CD4-positive, alpha-beta T cell treated with Interleukin-6 for 4 hours (primary cell): ENCODE results near the gene DHX29.

Experiments used
- DNase-seq: peaks from one replicate; pipeline ENCODE4 v3.0.0-alpha.2; 2020; ENCODE audit warnings: mixed read lengths

The DHX29 gene

GRCh38 chr5:55231919-55232270, 75.6 kb downstream of the DHX29 start:
- no peak for DNase-seq

DNA sequence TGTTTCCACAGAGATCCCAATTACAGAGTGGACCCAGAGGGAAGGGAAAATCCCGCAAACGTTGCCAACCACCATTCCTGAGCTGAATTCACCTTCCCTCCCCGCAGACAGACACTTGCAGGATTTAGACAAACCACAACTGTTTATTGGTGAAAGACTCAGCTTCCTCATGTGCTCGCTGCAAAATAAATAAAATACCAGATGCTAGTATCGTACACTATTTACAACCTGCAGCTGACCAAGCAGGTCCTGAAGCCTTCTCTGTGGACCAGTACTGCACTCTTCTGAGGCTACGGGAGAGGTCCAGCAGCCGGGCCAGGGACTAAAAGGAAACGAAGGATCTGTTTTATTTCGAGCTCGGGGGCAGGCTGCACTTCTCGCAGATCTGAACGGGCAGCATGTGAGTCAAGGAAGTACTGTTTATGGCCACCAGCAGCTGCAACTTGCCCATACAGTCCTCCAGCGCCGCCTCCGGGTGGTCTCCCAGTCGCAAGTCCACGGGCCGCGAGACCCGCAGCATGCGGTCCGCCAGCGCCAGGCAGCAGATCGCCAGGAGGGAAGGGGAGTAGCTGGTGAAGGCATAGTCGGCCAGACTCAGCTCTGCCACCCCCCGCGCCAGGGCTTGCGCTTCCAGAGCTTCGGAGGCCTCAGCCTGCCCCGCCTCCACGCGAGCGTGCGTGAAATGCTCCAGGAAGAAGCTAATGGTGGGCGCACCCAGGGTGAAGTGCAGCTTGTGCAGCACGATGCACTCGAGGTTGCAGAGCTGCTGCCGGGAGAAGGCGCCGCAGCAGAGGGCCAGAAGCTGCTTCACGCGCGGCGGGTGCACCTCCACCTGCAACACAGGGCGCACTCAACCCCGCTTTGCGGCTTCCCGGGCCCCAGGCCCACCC, 76.2 kb downstream of the DHX29 start:
- peak; percentile 19 for DNase-seq

DNA sequence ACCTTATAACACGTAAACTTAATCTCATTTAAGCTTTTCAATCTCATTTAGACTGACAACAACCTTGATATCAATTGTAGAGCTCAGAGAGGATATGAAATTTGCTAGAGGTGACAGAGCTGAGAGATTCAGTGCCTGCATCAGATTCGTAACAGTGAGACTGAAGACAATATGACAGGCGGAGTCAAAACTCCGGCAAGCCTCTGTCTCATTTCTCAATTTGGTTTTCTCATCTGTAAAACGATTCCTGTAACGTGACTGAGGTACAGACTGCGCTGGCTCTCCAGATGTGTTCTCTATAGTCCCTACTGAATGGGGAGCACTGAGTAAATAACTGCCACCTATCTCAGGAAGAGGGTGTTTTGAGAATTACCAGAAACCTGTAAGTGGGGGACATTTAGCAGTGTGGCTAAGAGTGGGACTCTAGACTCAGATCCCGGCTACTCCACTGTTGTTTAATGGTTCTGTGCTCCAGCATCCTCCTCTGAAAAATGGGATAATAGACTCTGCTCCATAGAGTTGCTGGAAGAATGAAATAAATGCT, 77.3 kb downstream of the DHX29 start:
- DNase-seq = no peak

GRCh38 chr5:55227664-55228430, 79.6 kb downstream of the DHX29 start:
- no peak for DNase-seq

GRCh38 chr5:55226934-55227663, 80.4 kb downstream of the DHX29 start, which contains the start of gene MCIDAS:
Gene MCIDAS (minus strand): TSS chr5:55227315. CDS start chr5:55227138, 177 bp downstream.
- peak; percentile 56 for DNase-seq

DNA sequence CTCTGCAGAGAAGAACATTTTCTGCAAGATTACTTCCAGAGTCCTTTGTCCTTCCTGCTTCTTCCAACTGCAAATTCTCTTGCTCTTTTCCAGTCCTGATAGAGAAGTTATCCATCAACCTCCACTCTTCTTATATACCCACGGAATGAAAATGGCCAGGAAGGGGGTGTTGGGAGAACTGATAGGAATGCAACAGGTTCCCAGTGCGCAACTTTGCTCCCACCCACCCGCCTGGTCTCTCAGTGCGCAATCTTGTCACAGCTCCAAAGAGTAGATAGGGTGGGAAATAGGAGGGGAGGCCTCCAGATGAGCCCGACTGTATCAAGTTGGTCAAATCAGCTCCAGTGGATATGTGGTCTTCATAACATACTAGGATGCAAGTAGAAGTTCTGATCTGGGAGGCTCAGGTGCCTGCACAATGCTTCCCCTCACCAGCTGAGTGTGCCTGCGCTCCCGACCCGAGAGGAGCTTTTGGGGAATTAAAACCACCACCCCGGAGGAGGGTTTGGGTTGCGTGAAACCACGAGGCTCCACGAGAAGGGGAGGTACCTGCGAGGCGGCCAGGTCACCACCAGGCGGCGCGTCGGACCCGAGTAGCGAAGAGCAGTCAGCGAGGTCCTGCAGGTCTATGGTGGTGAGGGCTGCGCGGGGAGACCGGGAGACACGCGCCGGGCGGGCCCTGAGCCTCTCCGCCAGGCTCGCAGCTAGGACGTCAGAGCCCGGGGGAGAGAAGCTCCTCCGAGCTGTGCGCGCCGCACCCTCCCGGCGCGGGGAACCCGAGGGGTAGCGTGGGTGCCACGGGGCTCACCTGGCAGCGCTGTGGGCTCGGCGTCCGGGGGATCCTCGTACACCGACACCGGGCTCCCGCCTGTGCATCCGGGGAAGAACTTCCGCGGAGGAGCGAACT, 81.2 kb downstream of the DHX29 start:
- DNase-seq = peak; percentile 42

DNA sequence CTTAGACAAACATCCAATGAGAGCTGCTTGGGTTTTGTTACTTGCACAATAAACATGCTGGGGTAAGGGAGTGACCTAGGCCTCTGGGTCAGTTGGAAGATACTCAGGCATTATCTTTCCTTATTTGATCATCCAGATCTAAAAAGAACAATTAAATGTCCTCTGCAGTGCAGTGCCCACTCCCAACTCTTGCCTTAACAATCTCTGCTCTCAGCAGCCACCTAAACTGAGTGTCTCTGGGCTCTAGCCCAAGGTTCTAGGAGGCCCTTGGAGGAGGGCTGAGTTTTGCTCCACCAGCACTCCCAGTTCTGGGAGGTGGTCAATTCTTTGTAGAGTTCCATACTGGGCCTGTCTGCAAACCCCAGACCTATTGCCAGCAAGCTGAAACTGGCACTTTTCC, 82.1 kb downstream of the DHX29 start:
- no peak for DNase-seq

GRCh38 chr5:55223812-55224240, 83.7 kb downstream of the DHX29 start:
- DNase-seq = no peak

- peak; percentile 11 for DNase-seq
Measured at GRCh38 chr5:55222985-55223811, 84.3 kb downstream of the DHX29 start.

DNA sequence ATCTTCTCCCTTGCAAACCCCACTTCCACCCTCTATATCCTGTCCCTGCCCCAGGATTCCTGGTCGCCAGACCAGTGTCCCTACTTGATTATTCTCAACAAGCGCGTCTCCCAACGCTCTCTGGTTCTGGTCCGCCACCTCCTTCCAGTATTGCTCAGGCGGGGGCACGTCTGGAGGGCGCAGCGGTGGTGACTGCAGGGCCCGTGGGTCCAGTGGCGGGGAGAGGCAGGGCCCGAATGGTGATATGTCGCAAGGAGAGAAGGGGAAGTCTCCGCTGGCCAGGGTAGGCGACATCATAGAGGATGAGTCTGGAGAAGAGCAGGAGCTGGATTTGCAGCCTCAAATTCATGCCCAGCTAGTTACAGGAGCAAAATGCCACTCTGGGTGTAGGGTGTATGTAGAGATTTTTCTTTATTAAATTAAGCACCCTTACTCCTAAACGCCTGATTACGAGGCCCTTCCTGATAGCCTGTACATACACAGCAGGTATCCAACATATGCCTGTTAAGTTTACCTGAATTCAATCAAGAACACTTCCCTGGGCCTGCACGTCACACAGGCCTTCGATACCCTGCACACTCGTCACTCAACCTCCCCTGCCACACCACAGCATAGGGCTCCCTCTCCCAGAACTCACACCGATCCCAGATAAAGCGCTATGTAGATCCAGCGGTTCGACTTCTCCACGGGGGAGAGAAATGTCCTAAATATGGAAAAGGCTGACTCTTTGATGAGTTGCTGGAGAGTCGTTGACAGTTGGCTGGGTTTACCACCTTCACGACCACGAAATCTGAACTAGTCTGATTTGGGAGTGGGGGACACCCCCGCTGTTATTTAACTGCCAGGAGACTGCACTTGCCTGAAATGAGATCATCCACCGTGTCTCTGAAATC, 85.2 kb downstream of the DHX29 start:
- no peak for DNase-seq

DNA sequence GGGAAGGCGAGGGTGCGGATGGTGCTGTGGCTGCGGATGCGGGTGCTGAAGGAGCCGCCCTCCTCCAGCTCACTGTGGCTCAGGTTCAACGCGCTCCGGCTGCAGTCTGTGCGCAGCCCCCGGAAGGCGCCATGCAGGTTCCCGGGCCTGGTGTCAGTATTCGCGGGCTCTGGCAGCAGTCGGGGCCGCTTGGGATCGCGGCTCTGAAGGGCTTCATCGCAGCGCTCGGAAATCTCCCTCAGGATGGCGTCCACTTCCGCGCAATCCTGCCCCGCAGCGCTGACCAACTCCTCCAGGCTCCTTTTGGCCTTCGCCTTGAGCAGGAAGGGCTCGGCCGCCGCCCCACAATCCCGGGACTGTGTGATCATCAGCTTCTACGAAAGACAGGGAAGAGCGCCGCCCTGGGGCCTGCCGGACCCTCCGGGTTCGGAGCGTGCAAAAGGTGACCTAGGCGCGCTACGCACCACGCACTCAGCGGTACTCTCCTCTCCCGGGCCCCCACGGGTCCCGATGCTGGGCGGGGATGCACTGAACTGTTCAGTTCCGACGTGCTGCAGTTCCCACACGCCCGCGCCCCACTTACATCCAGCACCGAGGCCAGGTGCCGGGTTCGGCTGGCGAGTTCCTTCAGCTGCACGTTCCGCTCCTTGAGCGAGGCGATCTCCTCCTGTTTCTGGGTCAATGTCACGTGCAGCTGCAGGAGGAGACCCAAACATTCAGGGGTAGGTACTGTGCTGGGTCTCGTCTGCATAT, 86.9 kb downstream of the DHX29 start:
- no peak for DNase-seq

- no peak for DNase-seq
Measured at GRCh38 chr5:55219770-55220169, 87.7 kb downstream of the DHX29 start.

GRCh38 chr5:55218967-55219366, 88.5 kb downstream of the DHX29 start:
- no peak for DNase-seq

DNA sequence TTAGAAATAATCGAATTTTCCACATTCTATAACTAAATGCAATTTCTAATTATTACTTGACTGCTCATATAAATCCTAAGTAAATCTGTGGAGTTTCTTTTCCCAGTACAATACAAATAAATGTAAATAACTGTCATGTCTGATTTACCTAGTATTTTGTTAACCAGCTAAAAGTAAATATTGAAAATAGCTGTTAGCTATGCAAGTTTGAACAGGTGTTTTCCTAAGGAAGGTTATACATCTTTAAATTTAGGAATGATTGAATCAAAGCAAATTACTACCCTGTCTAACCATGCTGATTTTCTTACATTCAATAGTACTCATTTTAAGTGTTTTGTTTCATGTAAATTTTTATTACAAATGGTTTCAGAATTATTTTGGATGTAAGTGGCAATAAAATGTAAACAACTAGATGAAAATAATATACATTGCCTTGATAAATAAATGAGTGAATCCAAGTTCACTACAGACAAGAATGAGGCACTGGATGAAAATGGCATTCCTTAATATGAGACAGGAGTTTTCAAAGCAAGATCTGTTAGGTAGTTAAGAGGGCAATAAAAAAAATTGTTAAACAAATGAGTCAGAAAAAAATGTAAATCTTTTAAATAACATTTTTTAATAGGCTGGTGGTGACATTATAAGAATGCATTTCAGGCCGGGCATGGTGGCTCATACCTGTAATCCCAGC, 96.2 kb downstream of the DHX29 start:
- DNase-seq = no peak
